ENCODE data around the gene CHAC1.
A peak's percentile ranks its signal among the peaks of the same experiment; 100 is the strongest.

CHAC1 gene

DNA sequence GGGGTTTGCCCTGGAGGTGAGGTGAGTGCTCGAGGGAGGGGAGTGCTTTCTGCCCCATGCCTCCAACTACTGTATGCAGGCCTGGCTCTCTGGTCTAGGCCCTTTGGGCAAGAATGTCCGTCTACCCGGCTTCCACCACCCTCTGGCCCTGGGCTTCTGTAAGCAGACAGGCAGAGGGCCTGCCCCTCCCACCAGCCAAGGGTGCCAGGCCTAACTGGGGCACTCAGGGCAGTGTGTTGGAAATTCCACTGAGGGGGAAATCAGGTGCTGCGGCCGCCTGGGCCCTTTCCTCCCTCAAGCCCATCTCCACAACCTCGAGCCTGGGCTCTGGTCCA, 14.8 kb upstream of the CHAC1 start:
- no peaks in the 10 kb centered on the region for H3K36me3 ChIP-seq (ENCODE audit: insufficient read depth, low read length)
- H3K4me1 ChIP-seq (ENCODE audit: insufficient read depth, low read length), result peaks cover 8% of the 10 kb centered on the region; the same call in 1 of the 2 replicates
- no peak overlapping the region for H3K9ac ChIP-seq (ENCODE audit: low read depth, low read length)
- H3K9me3 ChIP-seq (ENCODE audit: control insufficient read depth, insufficient read depth, low read length), result no peaks in the 10 kb centered on the region

DNA sequence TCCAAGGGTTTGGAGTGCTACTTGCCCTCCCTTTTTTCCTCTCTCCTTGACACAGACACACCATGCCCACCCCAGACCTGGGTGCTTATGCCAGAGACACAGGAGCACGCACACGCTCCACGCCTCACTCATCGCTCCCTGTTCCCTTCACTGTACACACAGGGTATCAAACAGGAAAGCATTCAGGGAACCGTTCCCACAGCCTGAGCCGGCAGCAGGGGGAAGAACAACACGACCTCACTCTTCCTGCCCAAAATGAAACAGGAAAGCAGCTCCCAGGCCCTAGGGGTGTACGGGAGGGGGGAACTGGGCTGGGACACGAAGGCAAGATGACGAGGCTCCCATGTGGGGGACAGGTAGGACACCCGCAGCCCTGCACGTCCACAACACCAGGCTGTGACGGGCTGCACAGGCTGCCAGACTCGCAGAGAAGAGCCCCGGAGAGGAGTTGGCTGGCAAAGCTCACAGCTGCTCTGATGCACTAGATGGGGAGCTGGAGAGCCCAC, 12.9 kb upstream of the CHAC1 start:
- no peaks in the 10 kb centered on the region for H3K9me3 ChIP-seq (ENCODE audit: control insufficient read depth, insufficient read depth, low read length)
- no peaks in the 10 kb centered on the region for H3K36me3 ChIP-seq (ENCODE audit: insufficient read depth, low read length)
- peaks cover 8% of the 10 kb centered on the region; the same call in 1 of the 2 replicates for H3K4me1 ChIP-seq (ENCODE audit: insufficient read depth, low read length)
- no peak overlapping the region for H3K9ac ChIP-seq (ENCODE audit: low read depth, low read length)

DNA sequence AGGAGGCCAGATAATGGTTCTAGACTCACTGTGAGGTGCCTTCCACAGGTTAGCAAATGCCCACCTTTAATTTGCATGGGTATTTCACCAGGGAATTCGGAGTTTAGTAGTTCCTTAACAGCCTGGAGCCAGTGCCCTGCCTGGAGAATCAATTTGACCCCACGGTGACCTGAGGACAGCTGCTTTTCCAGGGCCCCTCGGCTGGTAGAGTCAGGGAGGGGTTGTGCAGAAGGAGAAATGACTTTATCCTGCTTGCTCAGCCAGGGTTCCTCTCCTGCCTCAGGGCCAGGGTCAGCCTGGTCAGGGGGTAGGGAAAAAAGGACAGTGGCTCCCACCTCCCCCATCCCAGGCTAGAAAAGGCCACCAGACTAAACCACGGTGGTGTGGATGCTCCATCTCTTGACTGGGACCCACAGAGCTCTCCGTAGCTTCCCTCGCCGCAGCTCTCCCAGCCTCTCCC, 12.2 kb upstream of the CHAC1 start:
- no peaks in the 10 kb centered on the region for H3K36me3 ChIP-seq (ENCODE audit: insufficient read depth, low read length)
- H3K9me3 ChIP-seq (ENCODE audit: control insufficient read depth, insufficient read depth, low read length), result no peaks in the 10 kb centered on the region
- H3K9ac ChIP-seq (ENCODE audit: low read depth, low read length), result peak overlapping the region; percentile 77
- peaks cover 8% of the 10 kb centered on the region; the same call in 1 of the 2 replicates for H3K4me1 ChIP-seq (ENCODE audit: insufficient read depth, low read length)

DNA sequence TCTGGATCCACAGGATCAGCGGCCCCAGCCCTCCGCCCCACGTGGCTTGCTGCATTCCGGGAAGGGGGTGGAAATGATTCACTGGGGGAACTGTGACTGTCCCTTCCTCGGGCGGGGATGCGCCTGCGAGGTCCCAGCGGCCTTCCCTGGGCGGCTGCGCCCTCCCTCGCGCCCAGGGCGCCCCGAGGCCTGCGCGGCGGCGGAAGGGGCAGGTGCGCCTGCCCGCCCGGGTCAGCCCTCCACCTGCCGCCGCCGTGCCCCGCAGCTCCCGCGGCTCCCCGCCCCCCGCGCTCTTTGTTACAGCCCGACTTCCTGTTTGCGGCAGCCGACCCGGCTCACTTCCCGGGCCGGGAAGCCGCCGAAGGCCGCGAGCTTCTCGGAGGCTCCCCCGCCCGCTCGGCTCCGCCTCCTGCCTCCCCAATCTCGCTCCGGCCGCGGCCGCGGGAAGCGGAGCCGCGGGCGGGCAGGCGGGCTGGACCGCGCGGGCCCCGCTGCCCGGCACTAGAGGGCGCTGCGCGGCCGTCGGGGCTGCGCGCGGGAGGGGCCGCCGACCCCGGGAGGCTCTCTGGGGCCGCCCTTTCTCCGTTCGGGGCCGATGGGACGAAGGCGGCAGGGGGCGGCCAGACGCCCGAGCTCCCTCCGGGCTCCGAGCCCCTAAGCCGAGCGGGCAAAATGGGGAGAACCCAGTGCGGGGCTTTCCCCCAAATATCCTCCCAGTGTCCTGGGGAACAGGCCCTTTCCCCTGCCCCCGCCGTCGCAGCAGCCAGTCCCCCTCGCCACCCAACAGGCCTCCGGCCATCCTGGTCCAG, 11.5 kb upstream of the CHAC1 start:
- Histone ChIP-seq H3K4me1 (ENCODE audit: insufficient read depth, low read length) (peaks cover 8% of the 10 kb centered on the region; the same call in 1 of the 2 replicates), H3K9ac (ENCODE audit: low read depth, low read length) (peak overlapping the region; percentile 77), H3K36me3 (ENCODE audit: insufficient read depth, low read length) (no peaks in the 10 kb centered on the region)

DNA sequence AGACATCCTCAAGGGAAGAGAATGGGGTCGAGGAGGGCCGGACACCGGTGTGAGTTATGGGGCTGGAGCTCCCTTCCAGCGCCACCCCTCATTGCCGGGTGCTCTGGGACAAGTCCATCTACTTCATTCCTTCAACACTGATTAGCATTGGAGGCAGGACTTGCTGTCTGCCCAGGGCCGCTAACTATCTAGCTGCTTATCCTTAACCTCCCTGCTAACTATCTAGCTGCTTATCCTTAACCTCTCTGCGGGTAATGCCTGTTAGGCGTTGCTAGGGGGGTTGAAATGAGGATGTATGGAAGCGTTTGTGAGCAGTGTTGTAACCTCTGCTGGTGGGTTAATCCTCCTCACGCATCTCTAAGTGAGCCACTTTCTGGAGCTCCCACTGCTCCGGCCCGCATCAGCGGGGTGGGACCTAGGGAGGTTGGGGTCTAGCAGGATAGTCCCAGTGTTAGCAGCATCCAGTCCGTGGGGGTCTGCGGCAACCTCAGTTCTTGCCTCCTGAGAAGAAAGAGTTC, 10.9 kb upstream of the CHAC1 start:
- no peaks in the 10 kb centered on the region for H3K9me3 ChIP-seq (ENCODE audit: control insufficient read depth, insufficient read depth, low read length)
- H3K36me3 ChIP-seq (ENCODE audit: insufficient read depth, low read length), result no peaks in the 10 kb centered on the region
- H3K4me1 ChIP-seq (ENCODE audit: insufficient read depth, low read length), result peaks cover 8% of the 10 kb centered on the region; the same call in 1 of the 2 replicates
- peak overlapping the region; percentile 77 for H3K9ac ChIP-seq (ENCODE audit: low read depth, low read length)

More for the DNA sequence above, 11.5 kb upstream of the CHAC1 start:
- H3K9me3 ChIP-seq (ENCODE audit: control insufficient read depth, insufficient read depth, low read length), result no peaks in the 10 kb centered on the region

DNA sequence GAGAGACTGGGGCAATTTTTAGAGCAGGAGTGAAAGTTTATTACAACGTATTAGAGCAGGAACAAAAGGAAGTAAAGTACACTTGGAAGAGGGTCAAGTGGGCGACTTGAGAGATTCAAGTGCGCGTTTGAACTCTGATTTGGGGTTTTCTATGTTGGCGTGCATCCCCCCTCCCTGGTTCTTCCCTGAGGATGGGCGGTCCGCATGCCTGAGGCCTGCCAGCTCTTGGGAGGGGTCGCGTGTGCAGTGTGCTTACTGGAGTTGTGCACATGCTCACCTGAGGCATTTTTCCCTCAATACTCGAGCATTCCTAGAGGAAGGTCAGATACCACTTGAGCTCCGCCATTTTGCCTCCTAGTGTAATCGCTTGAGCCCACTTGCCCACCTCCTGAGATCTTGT, 10.4 kb upstream of the CHAC1 start:
- Histone ChIP-seq H3K4me1 (ENCODE audit: insufficient read depth, low read length) (peaks cover 8% of the 10 kb centered on the region; the same call in 1 of the 2 replicates), H3K9ac (ENCODE audit: low read depth, low read length) (no peak overlapping the region; the same call in 1 of the 2 replicates)

DNA sequence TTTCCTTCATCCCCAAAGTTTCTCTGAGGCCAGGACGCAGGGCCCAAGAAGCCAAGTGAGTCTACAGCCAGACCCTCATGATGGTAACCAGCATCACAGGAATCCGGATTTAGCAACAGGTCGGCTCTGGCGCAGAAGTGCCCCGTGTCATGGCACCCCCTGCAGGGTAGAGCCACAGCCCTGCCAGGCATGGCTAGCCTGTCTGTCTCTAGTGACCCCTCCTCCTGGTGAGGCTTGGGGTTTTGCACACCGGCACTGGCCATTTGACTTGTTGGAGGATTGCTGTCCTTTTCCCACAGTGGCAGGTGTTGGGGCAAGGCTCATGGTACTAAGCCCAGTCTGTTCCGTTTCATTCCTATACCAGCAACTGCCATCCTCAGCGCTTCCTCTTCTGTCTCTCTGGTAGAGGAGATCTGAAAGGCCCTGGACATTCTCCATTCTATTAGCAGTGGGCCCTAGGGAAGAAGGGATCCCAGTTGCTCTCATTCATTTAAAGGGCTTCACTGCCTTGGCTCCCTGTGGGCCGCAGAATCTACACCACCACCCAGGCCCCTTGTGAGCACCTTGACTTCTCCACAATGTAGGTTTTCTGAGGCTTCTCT, 9.4 kb upstream of the CHAC1 start:
- Histone ChIP-seq H3K4me1 (ENCODE audit: insufficient read depth, low read length) (peaks cover 14% of the 10 kb centered on the region), H3K9me3 (ENCODE audit: control insufficient read depth, insufficient read depth, low read length) (no peaks in the 10 kb centered on the region), H3K9ac (ENCODE audit: low read depth, low read length) (no peak overlapping the region), H3K36me3 (ENCODE audit: insufficient read depth, low read length) (no peaks in the 10 kb centered on the region)

More for the DNA sequence above, 10.4 kb upstream of the CHAC1 start:
- H3K9me3 ChIP-seq (ENCODE audit: control insufficient read depth, insufficient read depth, low read length), result no peaks in the 10 kb centered on the region
- no peaks in the 10 kb centered on the region for H3K36me3 ChIP-seq (ENCODE audit: insufficient read depth, low read length)

DNA sequence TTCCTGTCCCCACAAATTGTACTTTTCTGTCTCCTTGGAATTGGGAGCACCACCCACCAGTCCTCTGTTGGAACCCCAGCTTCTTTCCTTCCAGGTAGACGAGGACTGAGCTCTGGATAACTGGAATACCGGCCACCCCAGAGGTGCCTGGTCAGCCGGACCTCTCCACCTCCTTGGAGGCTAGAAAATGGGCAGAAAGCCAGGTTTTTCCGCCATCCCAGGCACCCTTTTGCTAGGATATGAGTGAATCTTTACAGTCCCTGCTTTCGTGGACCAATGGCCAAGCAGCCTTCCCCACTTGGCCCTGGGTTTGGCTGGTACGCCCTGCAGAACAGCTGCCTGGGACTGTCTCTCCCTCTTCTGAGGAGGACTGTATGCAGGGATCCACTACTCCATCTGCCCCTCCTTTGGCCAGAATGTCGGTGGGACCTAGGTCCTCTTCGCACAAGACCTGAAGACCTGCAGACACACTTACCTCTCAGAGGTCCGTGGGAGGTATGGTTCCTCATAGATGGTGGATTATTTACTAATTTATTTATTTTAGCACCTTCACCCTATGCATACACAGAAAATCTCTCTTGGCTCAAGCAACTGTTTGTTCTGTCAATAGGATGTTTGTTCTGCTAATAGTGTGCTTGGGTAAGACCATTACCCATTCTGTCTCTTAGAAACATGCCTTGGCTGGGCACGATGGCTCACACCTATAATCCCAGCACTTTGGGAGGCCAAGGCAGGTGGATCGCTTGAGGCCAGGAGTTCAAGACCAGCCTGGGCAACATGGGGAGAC, 8.6 kb upstream of the CHAC1 start:
- no peak overlapping the region for H3K9ac ChIP-seq (ENCODE audit: low read depth, low read length)
- H3K36me3 ChIP-seq (ENCODE audit: insufficient read depth, low read length), result no peaks in the 10 kb centered on the region
- H3K9me3 ChIP-seq (ENCODE audit: control insufficient read depth, insufficient read depth, low read length), result no peaks in the 10 kb centered on the region
- peaks cover 17% of the 10 kb centered on the region for H3K4me1 ChIP-seq (ENCODE audit: insufficient read depth, low read length)

DNA sequence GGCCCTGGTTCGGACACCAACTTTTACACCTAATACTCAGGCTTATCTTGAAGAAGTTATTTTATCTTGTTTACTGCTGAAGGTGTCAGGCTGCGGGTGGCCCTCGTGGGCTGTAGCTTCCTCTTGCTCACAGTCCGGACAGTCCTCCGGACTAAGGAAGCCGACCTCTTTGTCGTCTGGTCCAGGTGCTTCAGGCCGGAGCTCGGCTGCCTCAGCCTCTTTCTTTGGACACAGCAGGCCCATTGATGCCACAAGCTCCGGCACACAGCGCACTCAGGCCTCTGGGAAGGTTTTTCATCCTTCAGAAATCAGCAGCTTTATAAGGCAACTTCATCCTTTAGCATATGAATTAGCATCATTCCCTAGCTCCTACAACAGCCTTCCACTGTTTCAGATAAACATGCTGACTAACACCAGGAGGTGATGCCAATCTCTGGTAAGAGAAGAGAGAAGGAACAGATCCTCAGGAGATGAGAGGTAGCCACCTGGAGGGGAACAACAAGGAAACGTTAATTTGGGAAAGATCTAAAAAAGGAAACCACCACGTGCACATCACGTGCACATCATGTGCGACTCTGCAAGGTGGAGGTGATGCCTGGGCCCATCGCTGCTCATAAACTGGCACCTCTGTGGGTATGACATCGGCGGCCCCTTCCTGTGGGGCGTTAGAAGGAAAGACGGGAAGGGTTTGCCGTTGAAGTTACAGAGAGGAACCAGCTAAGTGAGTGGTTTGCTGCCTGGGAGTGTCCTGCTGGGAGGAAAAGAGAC, 4.4 kb upstream of the CHAC1 start:
- no peak overlapping the region for H3K9ac ChIP-seq (ENCODE audit: low read depth, low read length)
- H3K36me3 ChIP-seq (ENCODE audit: insufficient read depth, low read length), result no peaks in the 10 kb centered on the region; the same call in 1 of the 2 replicates
- H3K4me1 ChIP-seq (ENCODE audit: insufficient read depth, low read length), result peaks cover 16% of the 10 kb centered on the region
- no peaks in the 10 kb centered on the region for H3K9me3 ChIP-seq (ENCODE audit: control insufficient read depth, insufficient read depth, low read length)

DNA sequence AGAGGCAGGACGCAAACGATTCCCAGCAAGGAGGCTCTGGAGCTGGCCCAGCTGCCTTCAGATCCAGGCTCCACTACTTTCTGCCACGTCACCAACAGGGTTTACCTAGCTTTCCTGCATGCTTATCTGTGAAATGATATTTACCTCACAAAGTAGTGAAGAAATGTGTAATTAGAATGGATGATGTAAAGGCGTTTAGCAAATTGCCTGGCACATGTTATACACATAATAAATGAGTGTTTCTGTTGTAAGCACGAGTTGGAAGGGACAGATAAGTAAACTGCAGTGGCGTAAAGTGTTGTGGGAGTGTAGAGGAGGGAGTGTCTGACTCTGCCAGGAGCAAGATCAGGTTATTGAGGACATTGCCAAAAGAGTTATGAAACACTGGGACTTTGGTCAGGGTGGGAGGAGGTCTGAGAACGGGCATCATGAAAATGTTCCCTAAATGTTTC, 3.5 kb upstream of the CHAC1 start:
- Histone ChIP-seq H3K9me3 (ENCODE audit: control insufficient read depth, insufficient read depth, low read length) (no peaks in the 10 kb centered on the region), H3K36me3 (ENCODE audit: insufficient read depth, low read length) (peaks cover under 1% of the 10 kb centered on the region), H3K4me1 (ENCODE audit: insufficient read depth, low read length) (peaks cover 18% of the 10 kb centered on the region), H3K9ac (ENCODE audit: low read depth, low read length) (no peak overlapping the region)

DNA sequence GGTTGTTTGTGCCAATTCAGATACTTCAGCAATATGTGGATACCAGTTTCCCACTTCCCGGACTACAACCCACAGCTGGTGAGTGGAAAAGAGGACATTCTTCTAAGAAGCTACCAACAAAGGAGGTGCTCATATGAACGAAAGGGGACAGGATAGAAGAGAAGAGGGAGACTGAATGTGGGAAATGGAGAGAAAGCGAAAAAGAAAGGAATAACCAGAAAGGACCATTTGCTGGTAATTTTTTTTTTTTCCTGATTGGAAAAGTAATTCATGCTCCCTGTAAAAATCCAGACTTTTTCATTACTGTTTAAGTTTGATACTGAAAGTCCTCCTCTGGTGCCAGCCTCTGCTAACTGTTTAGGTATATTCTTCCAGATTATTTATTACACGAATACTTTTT, 1.5 kb upstream of the CHAC1 start:
- peak overlapping the region; percentile 68; the same call in 1 of the 2 replicates for H3K9ac ChIP-seq (ENCODE audit: low read depth, low read length)
- H3K9me3 ChIP-seq (ENCODE audit: control insufficient read depth, insufficient read depth, low read length), result no peaks in the 10 kb centered on the region
- peaks cover 12% of the 10 kb centered on the region for H3K36me3 ChIP-seq (ENCODE audit: insufficient read depth, low read length)
- H3K4me1 ChIP-seq (ENCODE audit: insufficient read depth, low read length), result peaks cover 24% of the 10 kb centered on the region

DNA sequence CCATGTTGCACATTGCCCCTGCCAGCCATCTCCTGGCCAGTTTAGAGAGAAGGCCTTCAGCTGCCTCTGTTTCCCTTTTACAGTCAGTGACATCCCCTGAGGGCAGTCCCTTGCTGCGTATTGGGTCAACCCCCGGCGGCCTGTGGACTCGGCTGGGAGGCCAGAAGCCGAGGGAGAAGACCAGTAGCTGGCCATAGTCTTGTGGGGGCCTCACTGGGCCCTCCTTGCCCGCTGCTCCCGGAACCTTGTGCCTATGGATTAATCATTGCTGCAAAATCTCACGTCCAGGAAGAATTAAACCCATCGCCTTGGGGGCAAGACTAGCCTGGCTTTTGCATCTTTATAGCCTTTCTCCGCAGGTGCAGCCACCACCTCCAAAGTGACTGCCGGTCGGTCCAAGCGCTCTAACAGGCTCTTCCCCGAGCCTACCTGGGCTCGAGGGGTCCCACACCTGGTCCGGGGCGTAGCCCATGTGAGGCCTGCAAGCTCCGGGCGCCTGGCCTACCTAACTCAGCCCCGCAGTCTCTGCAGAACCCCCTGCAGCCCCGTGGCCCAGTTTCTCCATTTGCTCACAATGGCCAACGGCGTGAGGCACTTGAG, 870 bp upstream of the CHAC1 start:
- H3K9me3 ChIP-seq (ENCODE audit: control insufficient read depth, insufficient read depth, low read length), result no peaks in the 10 kb centered on the region
- H3K36me3 ChIP-seq (ENCODE audit: insufficient read depth, low read length), result peaks cover 12% of the 10 kb centered on the region
- peak overlapping the region; percentile 68 for H3K9ac ChIP-seq (ENCODE audit: low read depth, low read length)
- H3K4me1 ChIP-seq (ENCODE audit: insufficient read depth, low read length), result peaks cover 24% of the 10 kb centered on the region

DNA sequence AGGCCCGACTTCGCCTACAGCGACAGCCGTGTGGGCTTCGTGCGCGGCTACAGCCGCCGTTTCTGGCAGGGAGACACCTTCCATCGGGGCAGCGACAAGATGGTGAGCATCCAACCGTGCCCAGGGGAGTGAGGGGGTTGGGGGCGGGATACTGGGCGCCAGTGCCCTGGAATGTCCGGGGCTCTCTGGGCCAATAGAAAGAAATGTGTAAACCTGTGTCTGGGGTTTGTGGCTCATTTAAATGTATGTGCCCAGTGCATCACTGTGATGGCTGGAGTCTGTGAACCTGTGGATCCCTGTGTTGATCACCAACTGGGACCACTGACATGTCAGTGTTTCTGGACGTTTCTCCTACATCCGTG, 423 bp downstream of the CHAC1 start:
- H3K36me3 ChIP-seq (ENCODE audit: insufficient read depth, low read length), result peaks cover 12% of the 10 kb centered on the region
- H3K9me3 ChIP-seq (ENCODE audit: control insufficient read depth, insufficient read depth, low read length), result no peaks in the 10 kb centered on the region
- peaks cover 20% of the 10 kb centered on the region for H3K4me1 ChIP-seq (ENCODE audit: insufficient read depth, low read length)
- peak overlapping the region; percentile 68 for H3K9ac ChIP-seq (ENCODE audit: low read depth, low read length)
